ENCODE results near the gene ARHGEF25. TPM values are rescaled to one million over a fixed set of nuclear protein-coding genes. Genes with fewer than 3 reads are reported as not detected.

The ARHGEF25 gene
- polyA plus RNA-seq, 2 of the 4 experiments (the other 2 are of a cell fraction): 9.3 to 13.8 TPM

DNA sequence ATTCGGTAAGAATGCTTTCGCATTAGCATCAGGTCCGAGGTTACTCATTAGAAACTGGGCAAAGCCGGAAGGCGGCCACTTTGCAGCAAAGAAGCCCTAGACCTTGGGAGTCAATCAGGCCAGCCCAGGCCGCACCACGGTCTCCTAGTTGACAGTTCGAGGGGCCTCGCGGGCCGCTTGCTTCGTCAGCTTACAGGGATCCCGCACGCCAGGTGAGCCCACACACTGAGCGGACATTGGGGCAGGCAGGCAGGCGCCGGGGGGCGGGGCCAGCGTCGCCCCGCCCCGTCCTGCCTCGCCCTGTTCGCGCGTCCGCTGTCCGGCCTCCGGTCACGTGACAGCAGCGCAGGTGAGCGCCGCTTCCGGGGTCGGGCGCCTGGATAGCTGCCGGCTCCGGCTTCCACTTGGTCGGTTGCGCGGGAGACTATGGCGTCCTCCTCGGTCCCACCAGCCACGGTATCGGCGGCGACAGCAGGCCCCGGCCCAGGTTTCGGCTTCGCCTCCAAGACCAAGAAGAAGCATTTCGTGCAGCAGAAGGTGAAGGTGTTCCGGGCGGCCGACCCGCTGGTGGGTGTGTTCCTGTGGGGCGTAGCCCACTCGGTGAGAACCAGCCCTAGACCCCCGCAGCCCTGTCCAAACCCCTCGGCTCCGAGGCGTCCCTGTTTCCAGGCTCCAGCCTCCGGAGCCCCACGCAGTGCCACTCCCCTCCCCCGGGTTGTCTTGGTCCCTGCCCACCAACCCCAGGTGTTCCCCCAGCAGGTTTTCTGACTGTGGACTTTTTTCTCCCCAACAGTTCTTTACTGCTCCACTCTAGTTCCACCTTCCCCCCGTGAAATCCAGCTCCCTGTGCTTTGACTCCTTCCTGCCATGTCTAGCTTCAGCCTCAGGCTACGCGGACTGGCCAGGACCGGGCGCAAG is 20.1 kb upstream of the ARHGEF25 start, which contains the start of gene PIP4K2C (continued):
- TF ChIP-seq MAZ (IDR thresholded peaks at IDR 0.05; ENCODE audit: borderline replicate concordance, low read depth, low read length): no peak
- peak; percentile 17 for TF ChIP-seq BHLHE40 (IDR thresholded peaks at IDR 0.05; ENCODE audit: low read depth, low read length)
- TF ChIP-seq, protein P1, sequence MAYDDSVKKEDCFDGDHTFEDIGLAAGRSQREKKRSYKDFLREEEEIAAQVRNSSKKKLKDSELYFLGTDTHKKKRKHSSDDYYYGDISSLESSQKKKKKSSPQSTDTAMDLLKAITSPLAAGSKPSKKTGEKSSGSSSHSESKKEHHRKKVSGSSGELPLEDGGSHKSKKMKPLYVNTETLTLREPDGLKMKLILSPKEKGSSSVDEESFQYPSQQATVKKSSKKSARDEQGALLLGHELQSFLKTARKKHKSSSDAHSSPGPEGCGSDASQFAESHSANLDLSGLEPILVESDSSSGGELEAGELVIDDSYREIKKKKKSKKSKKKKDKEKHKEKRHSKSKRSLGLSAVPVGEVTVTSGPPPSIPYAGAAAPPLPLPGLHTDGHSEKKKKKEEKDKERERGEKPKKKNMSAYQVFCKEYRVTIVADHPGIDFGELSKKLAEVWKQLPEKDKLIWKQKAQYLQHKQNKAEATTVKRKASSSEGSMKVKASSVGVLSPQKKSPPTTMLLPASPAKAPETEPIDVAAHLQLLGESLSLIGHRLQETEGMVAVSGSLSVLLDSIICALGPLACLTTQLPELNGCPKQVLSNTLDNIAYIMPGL (CRISPR knock-in tag; IDR thresholded peaks at IDR 0.05; ENCODE audit: borderline replicate concordance): no peak
- no peak for TF ChIP-seq HOXB5 (CRISPR knock-in tag; IDR thresholded peaks at IDR 0.05)
- TF ChIP-seq, protein P2, sequence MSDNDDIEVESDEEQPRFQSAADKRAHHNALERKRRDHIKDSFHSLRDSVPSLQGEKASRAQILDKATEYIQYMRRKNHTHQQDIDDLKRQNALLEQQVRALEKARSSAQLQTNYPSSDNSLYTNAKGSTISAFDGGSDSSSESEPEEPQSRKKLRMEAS (IDR thresholded peaks at IDR 0.05): peak; percentile 69
- TF ChIP-seq NFE2L2 (conservative IDR thresholded peaks at IDR 0.05; ENCODE audit: low read length): no peak
- no peak for TF ChIP-seq EHMT2 (IDR thresholded peaks at IDR 0.05; ENCODE audit: low read depth)
- no peak for TF ChIP-seq ZNF302 (CRISPR knock-in tag; IDR thresholded peaks at IDR 0.05)
- no peak for TF ChIP-seq ZFP36 (IDR thresholded peaks at IDR 0.05; ENCODE audit: borderline replicate concordance, partially characterized antibody)
- no peak for TF ChIP-seq CTCF (IDR thresholded peaks at IDR 0.05)
- TF ChIP-seq CHD2 (IDR thresholded peaks at IDR 0.05; ENCODE audit: low read length, partially characterized antibody): no peak
- no peak for TF ChIP-seq ELK1 (IDR thresholded peaks at IDR 0.05; ENCODE audit: low read depth, low read length)
- no peak for TF ChIP-seq MAFK (IDR thresholded peaks at IDR 0.05; ENCODE audit: partially characterized antibody)
- TF ChIP-seq NR3C1 (IDR thresholded peaks at IDR 0.05): no peak

DNA sequence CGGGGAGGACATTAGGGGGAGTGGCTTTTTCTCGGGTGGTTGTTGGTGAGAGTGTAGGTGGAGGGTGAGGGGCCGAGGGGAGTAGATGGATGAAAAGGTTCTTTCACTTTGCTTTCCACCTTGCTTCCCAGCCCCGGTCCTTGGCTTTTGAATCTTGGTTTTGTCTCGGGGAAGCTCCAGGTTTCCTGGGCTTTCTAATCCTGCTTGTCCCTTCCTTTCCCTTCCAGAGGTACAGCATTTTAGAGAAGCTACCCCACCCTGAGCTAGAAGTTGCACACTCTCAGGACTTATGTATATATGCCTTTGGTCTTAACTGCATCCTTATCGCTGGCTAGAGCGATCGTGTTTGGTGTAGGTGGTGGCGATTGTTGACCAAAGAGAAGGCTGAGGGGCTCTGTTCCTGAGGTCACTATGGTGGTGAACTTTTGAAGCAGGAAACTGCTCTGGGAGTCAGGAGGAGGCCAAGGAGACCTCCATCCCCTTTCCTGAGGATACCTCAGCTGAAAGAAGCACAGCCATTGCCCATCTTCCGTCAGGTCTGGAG is 19.4 kb upstream of the ARHGEF25 start:
- TF ChIP-seq CTCF (IDR thresholded peaks at IDR 0.05) (no peak), CHD2 (IDR thresholded peaks at IDR 0.05; ENCODE audit: low read length, partially characterized antibody) (no peak), CHD4 (IDR thresholded peaks at IDR 0.05; ENCODE audit: borderline replicate concordance) (no peak), FOXS1 (CRISPR knock-in tag; IDR thresholded peaks at IDR 0.05) (no peak), ZFP36 (IDR thresholded peaks at IDR 0.05; ENCODE audit: borderline replicate concordance, partially characterized antibody) (no peak), EHMT2 (IDR thresholded peaks at IDR 0.05; ENCODE audit: low read depth) (no peak), RNF2 (IDR thresholded peaks at IDR 0.05; ENCODE audit: borderline replicate concordance, low read depth) (no peak), EHF (CRISPR knock-in tag; IDR thresholded peaks at IDR 0.05) (no peak)
- POLR2A ChIA-PET: interaction anchor here (0.8 to 1.7 kb wide), 5 partner anchors 8 to 45 kb away, joined by 3 to 9 read pairs (median 3); partner anchors contain the start of gene ARHGEF25
- FAIRE-seq (no peak), ATAC-seq (no peak), DNase-seq (ENCODE audit: low read depth in 1 of 2, low spot score in 1 of 2) (no peak)
- H3K4me2 ChIP-seq: peak overlapping the region; percentile 70
- 47% methylated on average over 10 of the region's 10 CpGs for WGBS (ENCODE audit: missing lambda C conversion rate)
- H3K4me3 ChIP-seq: peak overlapping the region; percentile 94
- CTCF ChIA-PET: interaction anchor here (0.5 to 5.5 kb wide), 14 partner anchors 9 to 164 kb away, joined by 3 to 55 read pairs (median 4); partner anchors contain the start of genes ARHGEF25 and B4GALNT1
- peak overlapping the region; percentile 84 to 91; a peak in 5 of 6 replicates for H3K27ac ChIP-seq
- H3K4me1 ChIP-seq: peaks cover 12% of the 10 kb centered on the region
- no peaks in the 10 kb centered on the region for H3K9me3 ChIP-seq

All from A549 (cell line).